ENCODE data around the gene ECM1. TPM values are rescaled to one million over a fixed set of nuclear protein-coding genes. Genes with fewer than 3 reads are reported as not detected.

ECM1 gene
- total and polyA plus RNA-seq, 2 donors (not counting 3 experiments of a cell fraction or from before 2014, with no cell fraction given) = 7.2 to 16.6 TPM

DNA sequence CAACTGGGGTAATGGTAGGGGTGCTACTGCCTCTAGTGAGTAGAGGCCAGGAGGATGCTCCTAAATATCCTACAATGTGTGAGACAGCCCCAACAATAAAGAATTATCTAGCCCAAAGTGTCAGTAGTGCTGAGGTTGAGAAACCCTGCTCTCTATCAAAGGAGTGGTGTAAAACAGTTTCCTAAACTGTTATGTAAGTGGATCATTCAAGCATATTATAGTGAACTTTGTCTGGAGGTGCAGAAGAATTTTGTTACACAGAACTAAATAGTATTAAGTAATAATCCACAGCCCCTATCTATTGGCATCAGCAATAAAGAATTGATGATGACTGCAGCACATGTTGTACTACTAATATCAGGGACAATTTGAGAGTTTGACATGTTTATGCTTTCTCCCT lies 40.9 kb upstream of the ECM1 start:
- Histone ChIP-seq H3K27me3 (ENCODE audit: control insufficient read depth in 2 of 2, insufficient read depth in 2 of 2, low read length in 2 of 2) (no peaks in the 10 kb centered on the region), H4K20me1 (replicated peaks; ENCODE audit: control insufficient read depth, extremely low read depth, insufficient read depth, low read length) (no peaks in the 10 kb centered on the region), H3K9ac (replicated peaks; ENCODE audit: extremely low read depth, insufficient read depth, low read length) (no peak overlapping the region), H3K4me3 (replicated peaks in 1 of 3; ENCODE audit: insufficient read depth in 1 of 3, low read depth in 1 of 3, low read length in 3 of 3) (no peak overlapping the region), H3K4me2 (ENCODE audit: insufficient read depth, low read length) (no peak overlapping the region), H3K79me2 (ENCODE audit: control insufficient read depth, insufficient read depth, low read length) (no peaks in the 10 kb centered on the region), H3K36me3 (ENCODE audit: control insufficient read depth in 2 of 2, extremely low read depth in 1 of 2, insufficient read depth in 2 of 2, low read length in 2 of 2) (peaks cover 4 to 17% of the 10 kb centered on the region in 2 experiments), H2AFZ (ENCODE audit: low read depth, low read length) (no peak overlapping the region), H3K9me3 (replicated peaks; ENCODE audit: control insufficient read depth, insufficient read depth, low read length) (no peaks in the 10 kb centered on the region), H3K27ac (ENCODE audit: insufficient read depth, low read depth, low read length) (no peak overlapping the region), H3K4me1 (ENCODE audit: control insufficient read depth, extremely low read depth, insufficient read depth, low read length) (no peaks in the 10 kb centered on the region), H3K9me1 (replicated peaks; ENCODE audit: control insufficient read depth, extremely low read depth, insufficient read depth, low read length) (no peaks in the 10 kb centered on the region)
- POLR2A ChIA-PET = no interaction called here
- FAIRE-seq = no peak
- intact Hi-C loops (cut with micrococcal nuclease) (no loop called here), dilution Hi-C loops (cut with MboI; ENCODE audit: extremely low pct_ligation_motif_present, low sequenced_read_pairs) (no loop called here)
- no peak for DNase-seq (ENCODE audit: low read depth, low spot score)
- no TSS peak for BruUV-seq (replicated peaks)
- CTCF ChIA-PET = no interaction called here
- TF ChIP-seq EZH2 (IDR thresholded peaks at IDR 0.05; ENCODE audit: borderline replicate concordance, low read depth, low read length, severe bottlenecking) (no peak), FOS (IDR thresholded peaks at IDR 0.05; ENCODE audit: borderline replicate concordance, insufficient read depth, low read length) (no peak), CTCF (IDR thresholded peaks at IDR 0.05; ENCODE audit: extremely low read depth in 1 of 2, insufficient read depth in 1 of 2, low read depth in 1 of 2, low read length in 2 of 2) (no peak), JUN (IDR thresholded peaks at IDR 0.05; ENCODE audit: borderline replicate concordance, insufficient read depth, insufficient read length, low read depth) (no peak), MYC (IDR thresholded peaks at IDR 0.05; ENCODE audit: low read depth, low read length) (no peak), MAX (IDR thresholded peaks at IDR 0.05; ENCODE audit: insufficient read depth, insufficient read length) (no peak), POLR2A (IDR thresholded peaks at IDR 0.05; ENCODE audit: low read depth, low read length) (no peak), GATA2 (IDR thresholded peaks at IDR 0.05; ENCODE audit: insufficient read depth, insufficient read length, low read depth, low read length) (no peak), POLR2AphosphoS5 (IDR thresholded peaks at IDR 0.05; ENCODE audit: insufficient read depth, low read depth, low read length) (no peak)
